IMR-90 (cell line): ENCODE measurements around the gene NFAT5.

Source experiments
- CEBPB ChIP-seq: IDR thresholded peaks from 2 replicates; pipeline ENCODE4 v1.6.1; 2012; ENCODE audit warnings: low read depth, low read length, improper control_type of control experiment
- CHD1 ChIP-seq: IDR thresholded peaks from 2 replicates; pipeline ENCODE4 v1.6.1; 2012; ENCODE audit warnings: low read depth, low read length, improper control_type of control experiment
- CTCF ChIP-seq: conservative IDR thresholded peaks from 2 replicates; pipeline ENCODE4 v1.5.1; 2012; ENCODE audit warnings: mild to moderate bottlenecking, low read depth, low read length, improper control_type of control experiment
- ELK1 ChIP-seq: fragments of 150-350 bp; IDR thresholded peaks from 2 replicates; pipeline ENCODE4 v1.6.1; 2016; ENCODE audit warnings: low read depth, mild to moderate bottlenecking, low read length, moderate library complexity, borderline replicate concordance
- FOS ChIP-seq: fragments of 150-350 bp; IDR thresholded peaks from 2 replicates; pipeline ENCODE4 v1.6.1; 2016; ENCODE audit warnings: low read depth, low read length
- MAFK ChIP-seq: IDR thresholded peaks from 2 replicates; pipeline ENCODE4 v1.6.1; 2012; ENCODE audit warnings: low read depth, low read length, improper control_type of control experiment
- MXI1 ChIP-seq: IDR thresholded peaks from 2 replicates; pipeline ENCODE4 v1.6.1; 2012; ENCODE audit warnings: low read depth, mild to moderate bottlenecking, low read length, moderate library complexity, borderline replicate concordance
- NFE2L2 ChIP-seq: fragments of 150-350 bp; IDR thresholded peaks from 2 replicates; pipeline ENCODE4 v1.6.1; 2016; ENCODE audit warnings: low read depth, mild to moderate bottlenecking, low read length
- POLR2A ChIP-seq: IDR thresholded peaks from 2 replicates; pipeline ENCODE4 v1.6.1; 2012; ENCODE audit warnings: mild to moderate bottlenecking, low read depth, low read length
- RAD21 ChIP-seq: IDR thresholded peaks from 2 replicates; pipeline ENCODE4 v1.6.1; 2012; ENCODE audit warnings: low read length, improper control_type of control experiment
- RCOR1 ChIP-seq: IDR thresholded peaks from 2 replicates; pipeline ENCODE4 v1.6.1; 2012; ENCODE audit warnings: mild to moderate bottlenecking, low read length, improper control_type of control experiment; ENCODE audit not compliant: insufficient replicate concordance
- RFX5 ChIP-seq: IDR thresholded peaks from 2 replicates; pipeline ENCODE4 v1.8.0; 2012; ENCODE audit warnings: low read depth, mild to moderate bottlenecking, low read length, moderate library complexity
- SMC3 ChIP-seq: fragments of 150-350 bp; IDR thresholded peaks from 2 replicates; pipeline ENCODE4 v1.6.1; 2016; ENCODE audit warnings: low read depth, mild to moderate bottlenecking, antibody characterized with exemption, low read length, moderate library complexity
- USF2 ChIP-seq: fragments of 150-350 bp; IDR thresholded peaks from 2 replicates; pipeline ENCODE4 v1.6.1; 2017; ENCODE audit warnings: mild to moderate bottlenecking, antibody characterized with exemption, low read length, low read depth

- TF ChIP-seq SMC3 (no peak), CTCF (no peak), POLR2A (no peak), MXI1 (no peak), MAFK (no peak), RFX5 (no peak), CHD1 (no peak), RAD21 (no peak), CEBPB (no peak), FOS (no peak), RCOR1 (no peak), USF2 (no peak), NFE2L2 (no peak), ELK1 (no peak)
These were observed 38.7 kb upstream of the NFAT5 start for GRCh38 chr16:69526831-69527655.
